Measurements from ENCODE around the gene ZNF804B.

DNA sequence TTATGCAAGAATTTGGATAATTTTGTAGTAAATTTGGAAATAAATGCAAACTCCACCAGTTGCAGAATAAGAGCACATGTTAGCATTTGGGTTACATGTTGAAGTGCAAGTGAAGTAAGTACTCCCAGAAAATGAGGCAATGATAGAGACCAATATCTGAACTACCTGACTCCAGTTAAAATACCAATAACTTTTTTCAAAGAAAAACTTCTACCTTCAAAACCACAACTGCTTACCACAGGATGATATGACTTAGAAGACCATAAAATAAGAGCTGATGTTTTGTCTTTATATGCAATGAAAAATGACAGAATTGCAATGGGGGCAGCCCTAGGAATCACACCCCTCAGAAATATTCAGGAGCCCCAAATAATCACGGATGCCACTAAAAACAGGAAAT lies 597.6 kb downstream of the ZNF804B start:
- TF ChIP-seq, protein P1, sequence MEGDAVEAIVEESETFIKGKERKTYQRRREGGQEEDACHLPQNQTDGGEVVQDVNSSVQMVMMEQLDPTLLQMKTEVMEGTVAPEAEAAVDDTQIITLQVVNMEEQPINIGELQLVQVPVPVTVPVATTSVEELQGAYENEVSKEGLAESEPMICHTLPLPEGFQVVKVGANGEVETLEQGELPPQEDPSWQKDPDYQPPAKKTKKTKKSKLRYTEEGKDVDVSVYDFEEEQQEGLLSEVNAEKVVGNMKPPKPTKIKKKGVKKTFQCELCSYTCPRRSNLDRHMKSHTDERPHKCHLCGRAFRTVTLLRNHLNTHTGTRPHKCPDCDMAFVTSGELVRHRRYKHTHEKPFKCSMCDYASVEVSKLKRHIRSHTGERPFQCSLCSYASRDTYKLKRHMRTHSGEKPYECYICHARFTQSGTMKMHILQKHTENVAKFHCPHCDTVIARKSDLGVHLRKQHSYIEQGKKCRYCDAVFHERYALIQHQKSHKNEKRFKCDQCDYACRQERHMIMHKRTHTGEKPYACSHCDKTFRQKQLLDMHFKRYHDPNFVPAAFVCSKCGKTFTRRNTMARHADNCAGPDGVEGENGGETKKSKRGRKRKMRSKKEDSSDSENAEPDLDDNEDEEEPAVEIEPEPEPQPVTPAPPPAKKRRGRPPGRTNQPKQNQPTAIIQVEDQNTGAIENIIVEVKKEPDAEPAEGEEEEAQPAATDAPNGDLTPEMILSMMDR (IDR thresholded peaks at IDR 0.05) = no peak
- no peak for TF ChIP-seq POLR2A (IDR thresholded peaks at IDR 0.05)

Measured in adrenal gland (tissue), 5 donors.